GM18508 (cell line): Measurements from ENCODE around the gene PTGR2.
"Not testable (repeated sequence)": the region's sequence is repeated elsewhere in the genome, so short reads cannot be mapped to it uniquely, and the experiment has no call there.

Source experiments
- ATAC-seq: cut with Tn5 transposase; IDR thresholded peaks from one replicate; pipeline ENCODE4 v1.9.1; 2021; ENCODE audit warnings: moderate number of reproducible peaks; ENCODE audit not compliant: insufficient read depth, unreplicated experiment

Gene PTGR2

DNA sequence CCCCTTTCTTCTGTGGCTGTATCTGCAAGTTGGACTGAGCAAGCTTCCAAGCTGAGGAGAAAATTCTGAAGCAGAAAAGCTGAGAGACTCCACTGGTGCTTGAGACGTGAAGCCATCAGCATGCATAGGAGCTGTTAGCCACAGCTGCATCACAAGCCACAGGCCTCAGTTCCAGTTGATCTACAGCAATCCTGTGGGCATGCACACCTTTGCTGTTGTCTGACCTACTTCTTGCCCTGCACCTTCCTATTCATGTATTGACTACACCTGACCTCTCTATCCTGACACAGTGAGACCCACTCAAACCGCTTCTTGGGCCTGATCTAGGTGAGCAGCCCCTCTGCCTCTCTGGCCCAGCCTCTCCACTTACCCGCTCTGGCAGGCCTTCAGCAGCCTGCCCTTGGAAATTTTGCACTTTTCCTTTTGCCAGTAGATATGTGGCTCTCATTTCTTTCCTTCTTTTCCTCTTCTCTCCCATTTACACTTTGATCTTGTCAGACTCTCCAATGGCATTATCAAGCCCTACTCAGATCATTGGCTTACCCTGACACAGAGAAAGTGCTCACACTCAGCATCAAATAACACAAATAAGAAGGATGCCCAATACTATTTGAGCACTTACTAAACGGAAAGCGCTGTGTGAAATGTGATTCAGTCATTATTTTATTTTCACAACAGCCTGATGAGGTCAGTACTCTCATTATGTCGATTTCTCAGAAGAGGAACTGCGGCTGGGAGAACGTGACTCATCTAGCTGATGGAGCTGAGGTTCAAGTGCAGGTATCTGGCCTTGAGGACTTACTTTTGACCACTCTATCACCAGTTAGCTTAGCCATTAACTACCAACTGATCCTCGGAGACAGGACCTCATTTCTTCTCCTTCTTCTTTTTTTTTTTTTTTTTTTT is 21.9 kb upstream of the PTGR2 start:
- peak; percentile 69 for ATAC-seq

DNA sequence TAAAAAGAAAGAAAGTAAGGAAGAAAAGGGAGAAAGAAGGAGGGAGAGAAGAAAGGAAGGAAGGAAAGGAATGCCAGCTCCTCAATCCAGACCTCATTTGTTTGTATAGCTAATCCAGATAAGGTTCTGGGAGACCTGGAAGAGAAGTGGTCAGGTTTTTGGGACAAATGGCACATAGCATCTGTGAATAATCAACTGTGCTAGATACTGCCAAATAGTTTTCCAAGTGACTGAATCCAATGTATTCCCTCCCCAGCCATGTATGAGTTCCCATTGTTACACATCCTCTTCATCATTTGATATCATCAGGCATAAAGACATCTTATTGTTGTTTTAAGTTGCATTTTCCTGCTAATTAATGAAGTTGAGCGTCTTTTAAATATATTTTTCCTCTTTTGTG is 18.6 kb upstream of the PTGR2 start:
- ATAC-seq = no peak

DNA sequence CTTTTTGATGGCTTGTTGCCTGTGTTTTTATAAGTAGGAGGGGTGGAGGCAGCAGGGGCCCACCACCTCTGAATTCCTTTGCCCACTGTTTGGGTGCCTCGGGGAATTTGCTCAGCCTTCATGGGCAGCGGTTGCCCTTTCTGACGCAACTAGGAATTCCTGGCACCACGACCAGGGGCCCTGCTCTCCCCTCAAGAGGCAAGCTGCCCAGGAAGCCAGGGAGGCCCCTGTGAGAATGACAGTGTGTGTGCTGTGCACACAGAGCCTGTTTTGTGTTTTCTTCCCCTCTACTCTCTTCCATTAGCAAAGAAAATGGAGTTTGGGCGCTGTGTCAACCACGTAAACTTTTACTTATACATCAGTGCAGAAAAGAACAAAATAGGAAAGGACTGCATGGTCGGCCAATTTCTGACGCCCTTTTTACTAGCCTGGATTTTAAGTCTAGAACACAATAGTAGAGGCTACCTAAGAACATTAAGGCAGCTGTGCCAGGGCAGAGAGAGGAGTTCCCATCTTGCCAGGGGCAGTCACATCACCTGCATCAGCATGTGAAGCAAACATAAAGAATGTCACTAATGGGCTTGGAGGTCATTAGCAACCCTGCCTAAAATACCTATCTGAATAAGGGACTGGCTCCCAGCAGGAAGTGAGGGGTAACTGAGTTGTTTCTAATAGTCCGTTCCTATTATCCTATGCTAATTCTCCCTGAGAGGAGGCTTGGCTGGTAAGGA is 17.9 kb upstream of the PTGR2 start:
- ATAC-seq = no peak

GRCh38 chr14:73834261-73834625 is 17.4 kb upstream of the PTGR2 start:
- no peak for ATAC-seq

- ATAC-seq = not testable (repeated sequence)
These were observed 13.2 kb upstream of the PTGR2 start for GRCh38 chr14:73838293-73839034.

GRCh38 chr14:73842201-73842600 is 9.4 kb upstream of the PTGR2 start:
- no peak for ATAC-seq

- ATAC-seq = no peak
These were observed 8.8 kb upstream of the PTGR2 start for GRCh38 chr14:73842851-73843250.

- no peak for ATAC-seq
These were observed 8.3 kb upstream of the PTGR2 start for GRCh38 chr14:73843296-73843695.

DNA sequence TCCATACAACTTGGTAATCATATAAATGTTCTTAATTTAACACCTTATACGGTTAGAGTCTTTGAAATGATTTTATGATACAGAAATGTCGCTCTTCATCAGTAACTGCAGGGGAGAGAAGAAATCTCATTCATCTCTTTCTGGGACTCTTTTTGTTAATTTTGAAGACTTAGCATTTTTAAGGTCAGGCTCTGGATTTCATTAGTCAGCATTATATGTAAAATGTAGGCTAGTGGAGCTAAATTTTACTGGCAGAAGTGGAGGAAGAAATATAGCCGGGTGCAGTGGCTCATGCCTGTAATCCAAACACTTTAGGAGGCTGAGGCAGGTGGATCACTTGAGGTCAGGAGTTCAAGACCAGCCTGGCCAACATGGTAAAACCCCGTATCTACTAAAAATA is 4.7 kb upstream of the PTGR2 start:
- ATAC-seq = no peak

GRCh38 chr14:73851000-73851399 is 631 bp upstream of the PTGR2 start:
- ATAC-seq = no peak

- no peak for ATAC-seq
These were observed 7.5 kb downstream of the PTGR2 start for GRCh38 chr14:73859145-73859544.

DNA sequence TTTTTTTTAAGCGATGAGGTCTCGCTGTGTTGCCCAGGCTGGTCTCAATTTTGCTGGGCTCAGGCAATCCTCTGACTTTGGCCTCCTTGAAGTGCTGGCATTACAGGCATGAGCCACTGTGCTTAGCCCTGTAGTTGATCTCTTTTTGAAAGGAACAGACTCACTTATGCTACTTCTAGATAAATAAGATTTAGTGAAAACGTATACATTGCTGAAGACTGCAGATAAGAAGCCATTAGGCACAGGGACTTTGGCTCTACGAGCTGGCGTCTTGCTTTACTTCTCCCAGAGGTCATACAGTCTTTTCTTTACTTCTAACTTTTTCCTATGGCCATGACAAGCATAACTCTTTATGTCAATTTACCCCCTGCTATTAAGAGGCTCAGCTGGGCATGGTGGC is 9.4 kb downstream of the PTGR2 start:
- ATAC-seq = no peak

GRCh38 chr14:73862480-73862879 is 10.8 kb downstream of the PTGR2 start:
- ATAC-seq = no peak

GRCh38 chr14:73863209-73863608 is 11.6 kb downstream of the PTGR2 start:
- ATAC-seq = no peak

DNA sequence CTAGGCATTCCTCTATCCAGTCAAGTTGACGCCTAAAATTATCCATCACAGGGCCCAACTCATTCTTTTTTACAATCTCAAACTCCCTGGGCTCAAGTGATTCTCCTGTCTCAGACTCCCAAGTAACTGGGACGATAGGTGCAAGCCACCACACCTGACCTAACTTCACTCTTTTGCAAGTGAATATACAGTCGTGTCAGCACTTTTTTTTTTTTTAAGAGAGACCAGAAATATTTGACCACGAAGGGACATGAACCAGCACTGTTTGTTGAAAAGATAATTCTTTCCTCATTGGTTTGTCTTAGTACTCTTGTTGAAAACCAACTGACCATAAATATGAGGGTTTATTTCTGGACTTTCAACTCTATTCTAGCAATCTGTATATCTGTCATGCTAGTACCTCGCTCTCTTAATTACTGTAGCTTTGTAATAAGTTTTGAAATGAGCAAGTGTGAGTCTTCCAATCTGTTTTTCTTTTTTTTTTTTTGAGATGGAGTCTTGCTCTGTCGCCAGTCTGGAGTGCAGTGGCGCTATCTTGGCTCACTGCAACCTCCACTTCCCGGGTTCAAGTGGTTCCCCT is 14.0 kb downstream of the PTGR2 start:
- ATAC-seq = no peak

DNA sequence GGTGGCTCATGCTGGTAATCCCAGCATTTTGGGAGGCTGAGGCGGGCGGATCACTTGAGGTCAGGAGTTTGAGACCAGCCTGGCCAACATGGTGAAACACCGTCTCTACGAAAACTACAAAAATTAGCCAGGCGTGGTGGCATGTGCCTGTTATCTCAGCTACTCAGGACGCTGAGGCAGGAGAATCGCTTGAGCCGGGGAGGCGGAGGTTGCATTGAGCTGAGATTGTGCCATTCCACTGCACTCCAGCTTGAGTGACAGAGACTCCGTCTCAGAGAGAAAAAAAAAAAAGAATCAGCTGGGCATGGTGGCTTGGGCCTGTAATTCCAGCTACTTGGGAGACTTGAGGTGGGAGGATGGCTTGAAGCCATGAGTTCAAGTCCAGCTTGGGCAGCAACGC is 18.1 kb downstream of the PTGR2 start:
- ATAC-seq = not testable (repeated sequence)

GRCh38 chr14:73870525-73871235 is 19.0 kb downstream of the PTGR2 start:
- no peak for ATAC-seq

DNA sequence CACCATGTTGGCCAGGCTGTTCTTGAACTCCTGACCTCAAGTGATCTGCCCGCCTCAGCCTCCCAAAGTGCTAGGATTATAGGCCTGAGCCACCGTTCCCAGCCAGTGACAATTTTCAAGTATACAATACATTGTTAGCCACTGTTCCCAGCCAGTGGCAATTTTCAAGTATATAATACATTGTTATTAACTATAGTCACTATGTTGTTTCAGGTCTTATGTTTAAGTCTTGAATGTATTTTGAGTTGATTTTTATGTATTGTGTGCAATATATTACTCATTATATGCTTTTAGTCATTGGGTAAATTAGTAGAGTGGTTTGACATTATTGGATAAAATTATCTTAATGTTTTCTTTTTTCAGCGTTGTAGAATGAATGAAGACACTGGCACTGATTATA is 22.0 kb downstream of the PTGR2 start:
- no peak for ATAC-seq

DNA sequence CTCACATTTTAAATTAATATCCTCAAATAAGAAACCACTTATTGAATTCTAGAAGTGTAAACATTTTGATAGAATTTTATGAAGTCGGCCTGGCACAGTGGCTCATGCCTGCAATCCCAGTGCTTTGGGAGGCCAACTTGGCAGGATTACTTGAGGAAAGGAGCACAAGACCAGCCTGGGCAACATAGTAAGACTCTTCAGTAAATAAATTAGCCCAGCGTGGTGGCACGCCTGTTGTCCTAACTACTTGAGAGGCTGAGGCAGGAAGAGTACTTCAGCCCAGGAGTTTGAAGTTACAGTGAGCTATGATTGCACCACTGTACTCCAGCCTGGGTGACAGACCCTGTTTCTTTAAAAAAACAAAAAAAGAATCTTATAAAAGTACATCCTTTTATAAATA is 26.2 kb downstream of the PTGR2 start:
- ATAC-seq = no peak

DNA sequence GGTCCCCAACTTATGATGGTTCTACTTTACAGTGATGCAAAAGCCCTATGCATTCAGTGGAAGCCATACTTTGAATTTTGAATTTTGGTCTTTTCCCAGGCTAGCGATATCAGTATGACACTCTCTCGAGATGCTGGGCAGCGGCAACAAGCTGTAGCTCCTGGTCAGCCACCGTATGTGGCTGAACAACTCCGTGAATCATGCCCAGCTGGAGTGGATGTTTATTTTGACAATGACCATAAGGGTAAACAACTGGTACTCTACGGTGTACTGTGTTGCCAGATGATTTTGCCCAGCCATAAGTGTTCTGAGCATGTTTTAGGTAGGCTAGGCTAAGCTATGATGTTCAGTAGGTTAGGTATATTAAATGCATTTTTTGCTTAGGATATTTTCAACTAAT is 26.8 kb downstream of the PTGR2 start:
- ATAC-seq = no peak
